ENCODE data around the gene SLC25A41. TPM values are rescaled to one million over a fixed set of nuclear protein-coding genes. Genes with fewer than 3 reads are reported as not detected.

SLC25A41 gene
- total and polyA plus RNA-seq, 9 of the 15 experiments (the other 6 are each of a cell fraction or from before 2014, with no cell fraction given), result 0.08 to 4.2 (median 1.6) TPM

DNA sequence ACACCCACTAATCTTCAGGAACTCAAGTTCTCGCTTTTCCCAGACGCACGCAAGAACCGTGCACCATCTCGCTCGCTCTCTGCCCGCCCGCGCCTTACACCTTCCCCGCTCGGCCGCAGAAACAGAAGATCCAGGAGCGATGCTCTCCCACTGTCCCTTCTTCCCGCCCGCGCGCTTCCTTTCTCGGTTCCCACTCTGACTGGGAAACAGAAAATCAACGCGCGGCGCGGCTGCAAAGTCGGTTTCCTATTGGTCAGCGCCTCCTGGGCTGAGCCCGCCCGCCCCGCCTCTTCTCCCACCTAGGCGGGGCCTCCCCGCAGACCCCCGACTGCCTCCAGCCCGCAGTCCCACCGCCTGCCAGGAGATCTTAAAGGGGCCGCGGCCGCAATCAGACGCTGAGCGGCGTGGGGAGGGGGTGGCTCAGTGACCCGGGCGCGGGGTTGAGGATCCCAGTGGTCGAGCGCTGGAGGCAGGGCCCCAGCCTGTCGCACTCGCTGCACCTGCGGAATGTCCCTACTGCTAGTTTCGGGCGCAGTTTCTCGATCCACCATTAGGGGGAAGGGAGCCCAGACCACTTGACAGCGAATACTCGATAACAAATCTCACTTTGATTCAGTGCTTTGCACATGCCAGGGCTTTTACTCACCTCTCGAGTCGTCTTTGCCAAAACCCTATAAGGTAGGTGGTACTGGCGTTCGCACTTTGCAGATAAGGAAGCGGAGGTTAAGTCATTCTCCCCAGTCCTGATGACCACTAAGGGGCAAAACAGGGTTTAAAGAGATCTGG is 26.7 kb upstream of the SLC25A41 start (continued):
- TF ChIP-seq, protein P1, sequence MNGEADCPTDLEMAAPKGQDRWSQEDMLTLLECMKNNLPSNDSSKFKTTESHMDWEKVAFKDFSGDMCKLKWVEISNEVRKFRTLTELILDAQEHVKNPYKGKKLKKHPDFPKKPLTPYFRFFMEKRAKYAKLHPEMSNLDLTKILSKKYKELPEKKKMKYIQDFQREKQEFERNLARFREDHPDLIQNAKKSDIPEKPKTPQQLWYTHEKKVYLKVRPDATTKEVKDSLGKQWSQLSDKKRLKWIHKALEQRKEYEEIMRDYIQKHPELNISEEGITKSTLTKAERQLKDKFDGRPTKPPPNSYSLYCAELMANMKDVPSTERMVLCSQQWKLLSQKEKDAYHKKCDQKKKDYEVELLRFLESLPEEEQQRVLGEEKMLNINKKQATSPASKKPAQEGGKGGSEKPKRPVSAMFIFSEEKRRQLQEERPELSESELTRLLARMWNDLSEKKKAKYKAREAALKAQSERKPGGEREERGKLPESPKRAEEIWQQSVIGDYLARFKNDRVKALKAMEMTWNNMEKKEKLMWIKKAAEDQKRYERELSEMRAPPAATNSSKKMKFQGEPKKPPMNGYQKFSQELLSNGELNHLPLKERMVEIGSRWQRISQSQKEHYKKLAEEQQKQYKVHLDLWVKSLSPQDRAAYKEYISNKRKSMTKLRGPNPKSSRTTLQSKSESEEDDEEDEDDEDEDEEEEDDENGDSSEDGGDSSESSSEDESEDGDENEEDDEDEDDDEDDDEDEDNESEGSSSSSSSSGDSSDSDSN (IDR thresholded peaks at IDR 0.05; ENCODE audit: borderline replicate concordance in 1 of 2, low read depth in 2 of 2, low read length in 2 of 2), result peak; percentile 23 to 62; a peak in 2 of 4 replicates
- TF ChIP-seq ZBTB7A (IDR thresholded peaks at IDR 0.05; ENCODE audit: borderline replicate concordance, control insufficient read depth, low read depth, low read length) (peak; percentile 97), NBN (IDR thresholded peaks at IDR 0.05; ENCODE audit: low read depth) (peak; percentile 87), KDM2B (CRISPR knock-in tag; IDR thresholded peaks at IDR 0.05) (no peak), SRF (CRISPR knock-in tag; IDR thresholded peaks at IDR 0.05) (no peak), SMARCA4 (IDR thresholded peaks at IDR 0.05) (no peak), ZC3H11A (IDR thresholded peaks at IDR 0.05; ENCODE audit: low read depth, low read length) (no peak), ZC3H8 (IDR thresholded peaks at IDR 0.05) (no peak), NCOR1 (IDR thresholded peaks at IDR 0.05) (no peak; the same call in 1 of the 2 replicates), POLR3G (IDR thresholded peaks at IDR 0.05; ENCODE audit: extremely low read depth, insufficient read length, insufficient replicate concordance) (no peak), STAT5B (CRISPR knock-in tag; IDR thresholded peaks at IDR 0.05) (no peak), YBX1 (IDR thresholded peaks at IDR 0.05) (no peak), ZBTB17 (CRISPR knock-in tag; IDR thresholded peaks at IDR 0.05) (no peak), ZNF263 (CRISPR knock-in tag; IDR thresholded peaks at IDR 0.05; ENCODE audit: borderline replicate concordance) (no peak), MAFG (tag; conservative IDR thresholded peaks at IDR 0.05) (no peak), DPF2 (IDR thresholded peaks at IDR 0.05) (no peak; the same call in 1 of the 2 replicates)
- TF ChIP-seq, protein P2, sequence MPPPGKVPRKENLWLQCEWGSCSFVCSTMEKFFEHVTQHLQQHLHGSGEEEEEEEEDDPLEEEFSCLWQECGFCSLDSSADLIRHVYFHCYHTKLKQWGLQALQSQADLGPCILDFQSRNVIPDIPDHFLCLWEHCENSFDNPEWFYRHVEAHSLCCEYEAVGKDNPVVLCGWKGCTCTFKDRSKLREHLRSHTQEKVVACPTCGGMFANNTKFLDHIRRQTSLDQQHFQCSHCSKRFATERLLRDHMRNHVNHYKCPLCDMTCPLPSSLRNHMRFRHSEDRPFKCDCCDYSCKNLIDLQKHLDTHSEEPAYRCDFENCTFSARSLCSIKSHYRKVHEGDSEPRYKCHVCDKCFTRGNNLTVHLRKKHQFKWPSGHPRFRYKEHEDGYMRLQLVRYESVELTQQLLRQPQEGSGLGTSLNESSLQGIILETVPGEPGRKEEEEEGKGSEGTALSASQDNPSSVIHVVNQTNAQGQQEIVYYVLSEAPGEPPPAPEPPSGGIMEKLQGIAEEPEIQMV (tag; conservative IDR thresholded peaks at IDR 0.05; ENCODE audit: low read depth), result no peak
- TF ChIP-seq, protein P3, sequence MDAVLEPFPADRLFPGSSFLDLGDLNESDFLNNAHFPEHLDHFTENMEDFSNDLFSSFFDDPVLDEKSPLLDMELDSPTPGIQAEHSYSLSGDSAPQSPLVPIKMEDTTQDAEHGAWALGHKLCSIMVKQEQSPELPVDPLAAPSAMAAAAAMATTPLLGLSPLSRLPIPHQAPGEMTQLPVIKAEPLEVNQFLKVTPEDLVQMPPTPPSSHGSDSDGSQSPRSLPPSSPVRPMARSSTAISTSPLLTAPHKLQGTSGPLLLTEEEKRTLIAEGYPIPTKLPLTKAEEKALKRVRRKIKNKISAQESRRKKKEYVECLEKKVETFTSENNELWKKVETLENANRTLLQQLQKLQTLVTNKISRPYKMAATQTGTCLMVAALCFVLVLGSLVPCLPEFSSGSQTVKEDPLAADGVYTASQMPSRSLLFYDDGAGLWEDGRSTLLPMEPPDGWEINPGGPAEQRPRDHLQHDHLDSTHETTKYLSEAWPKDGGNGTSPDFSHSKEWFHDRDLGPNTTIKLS (IDR thresholded peaks at IDR 0.05; ENCODE audit: borderline replicate concordance, low read depth), result no peak
- TF ChIP-seq, protein P4, sequence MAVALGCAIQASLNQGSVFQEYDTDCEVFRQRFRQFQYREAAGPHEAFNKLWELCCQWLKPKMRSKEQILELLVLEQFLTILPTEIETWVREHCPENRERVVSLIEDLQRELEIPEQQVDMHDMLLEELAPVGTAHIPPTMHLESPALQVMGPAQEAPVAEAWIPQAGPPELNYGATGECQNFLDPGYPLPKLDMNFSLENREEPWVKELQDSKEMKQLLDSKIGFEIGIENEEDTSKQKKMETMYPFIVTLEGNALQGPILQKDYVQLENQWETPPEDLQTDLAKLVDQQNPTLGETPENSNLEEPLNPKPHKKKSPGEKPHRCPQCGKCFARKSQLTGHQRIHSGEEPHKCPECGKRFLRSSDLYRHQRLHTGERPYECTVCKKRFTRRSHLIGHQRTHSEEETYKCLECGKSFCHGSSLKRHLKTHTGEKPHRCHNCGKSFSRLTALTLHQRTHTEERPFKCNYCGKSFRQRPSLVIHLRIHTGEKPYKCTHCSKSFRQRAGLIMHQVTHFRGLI (CRISPR knock-in tag; IDR thresholded peaks at IDR 0.05), result no peak
